ENCODE data around the gene C2orf74.
"Not testable (repeated sequence)": the region's sequence is repeated elsewhere in the genome, so short reads cannot be mapped to it uniquely, and the experiment has no call there.

C2orf74 gene

GRCh38 chr2:61134141-61134540, 27.8 kb upstream of the C2orf74 start:
- in situ Hi-C loops (cut with HindIII; ENCODE audit: low sequenced_read_pairs) = no loop called here
- TF ChIP-seq CTCF (IDR thresholded peaks at IDR 0.05; ENCODE audit: low read depth, low read length, missing control alignments) = no peak
- H3K4me3 ChIP-seq (ENCODE audit: low read depth, low read length) = no peak overlapping the region
- DNase-seq (ENCODE audit: low read depth) = peak; percentile 71

DNA sequence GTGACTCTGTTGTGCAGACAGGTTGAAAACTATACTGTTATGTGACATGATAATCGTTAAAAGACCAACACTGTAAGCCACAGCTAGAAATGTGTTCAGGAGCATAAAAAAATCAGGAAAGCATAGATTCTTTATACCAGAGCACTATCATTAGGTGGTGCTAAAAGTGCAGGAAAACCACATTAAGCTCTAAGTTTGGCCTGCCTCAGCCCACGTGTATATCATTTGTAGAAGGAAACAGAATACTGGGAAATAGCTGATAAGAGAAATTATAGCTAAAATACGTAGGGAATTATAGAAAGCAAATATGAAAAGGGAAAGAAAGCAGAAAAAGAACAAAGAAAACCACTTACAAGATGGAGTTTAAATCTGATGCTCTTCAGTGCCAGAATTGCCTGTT, 26.5 kb upstream of the C2orf74 start:
- in situ Hi-C loops (cut with HindIII; ENCODE audit: low sequenced_read_pairs) = no loop called here
- TF ChIP-seq CTCF (IDR thresholded peaks at IDR 0.05; ENCODE audit: low read depth, low read length, missing control alignments) = peak; percentile 29
- no peak overlapping the region for H3K4me3 ChIP-seq (ENCODE audit: low read depth, low read length)
- DNase-seq (ENCODE audit: low read depth) = peak; percentile 22

DNA sequence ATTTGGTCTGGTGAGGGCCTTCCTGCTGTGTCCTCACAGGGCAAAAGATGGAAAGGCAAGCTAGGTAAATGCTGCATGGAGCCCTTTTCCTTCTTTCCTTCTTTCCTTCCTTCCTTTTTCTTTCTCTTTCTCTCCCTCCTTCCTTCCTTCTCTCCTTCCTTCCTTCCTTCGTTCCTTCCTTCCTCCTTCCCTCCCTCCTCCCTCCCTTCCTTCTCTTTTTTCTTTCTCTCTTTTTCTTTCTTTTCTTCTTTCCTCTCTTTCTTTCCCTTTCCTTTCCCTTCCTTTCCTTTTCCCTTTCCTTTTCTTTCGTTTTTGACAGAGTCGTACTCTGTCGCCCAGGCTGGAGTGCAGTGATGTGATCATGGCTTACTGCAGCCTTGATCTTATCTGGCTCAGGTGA, 23.1 kb upstream of the C2orf74 start:
- no peak overlapping the region for H3K4me3 ChIP-seq (ENCODE audit: low read depth, low read length)

DNA sequence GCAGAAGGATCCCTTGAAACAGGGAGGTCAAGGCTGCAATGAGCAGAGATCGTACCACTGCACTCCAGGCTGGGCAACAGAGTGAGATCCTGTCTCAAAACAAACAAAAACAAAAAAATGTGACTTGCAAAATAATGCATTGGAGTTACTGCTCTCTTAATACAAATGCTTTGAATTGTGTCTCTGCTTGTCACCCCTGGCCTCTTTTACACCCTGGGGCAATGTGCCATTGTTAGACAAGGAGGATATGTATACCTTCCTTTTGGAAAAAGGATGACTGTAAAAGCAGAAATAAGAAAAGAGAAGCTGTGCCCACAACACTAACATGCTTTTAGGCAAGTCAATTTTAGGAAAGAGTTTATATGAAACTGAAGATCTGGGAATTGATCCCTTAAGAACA, 20.8 kb upstream of the C2orf74 start:
- H3K4me3 ChIP-seq (ENCODE audit: low read depth, low read length) = no peak overlapping the region
- in situ Hi-C loops (cut with HindIII; ENCODE audit: low sequenced_read_pairs) = no loop called here
- no peak for DNase-seq (ENCODE audit: low read depth)
- TF ChIP-seq CTCF (IDR thresholded peaks at IDR 0.05; ENCODE audit: low read depth, low read length, missing control alignments) = no peak

More for the DNA sequence above, 23.1 kb upstream of the C2orf74 start:
- in situ Hi-C loops (cut with HindIII; ENCODE audit: low sequenced_read_pairs) = no loop called here
- no peak for TF ChIP-seq CTCF (IDR thresholded peaks at IDR 0.05; ENCODE audit: low read depth, low read length, missing control alignments)
- DNase-seq (ENCODE audit: low read depth) = no peak

DNA sequence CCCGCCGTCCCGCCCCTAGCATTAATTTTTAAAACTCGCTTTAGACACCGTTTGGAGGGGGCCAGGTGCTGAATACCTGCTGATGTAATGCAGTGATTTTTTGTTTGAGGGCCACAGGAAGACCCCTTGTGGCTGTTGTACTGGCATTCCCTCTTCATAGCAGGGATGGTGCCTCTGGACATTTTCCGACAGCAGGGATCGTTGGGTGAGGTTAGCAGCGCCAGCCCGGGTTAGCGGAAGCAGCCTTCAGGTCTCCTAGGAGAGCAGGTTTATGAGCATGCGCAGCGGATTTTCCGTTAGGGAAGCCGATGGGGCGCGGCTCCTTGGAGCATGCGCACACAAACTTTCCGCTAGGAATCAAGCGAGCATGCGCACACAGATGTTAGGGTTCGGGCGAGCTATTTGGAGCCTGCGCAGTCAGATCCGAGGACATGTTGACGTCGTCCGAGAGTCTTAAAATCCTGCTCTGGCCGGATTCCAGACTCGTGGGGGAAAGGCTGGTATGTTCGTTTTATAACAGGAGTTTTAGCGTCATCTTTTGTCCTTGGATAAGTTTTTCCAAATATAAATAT, 17.2 kb upstream of the C2orf74 start:
- in situ Hi-C loops (cut with HindIII; ENCODE audit: low sequenced_read_pairs) = no loop called here
- peak overlapping the region; percentile 80 for H3K4me3 ChIP-seq (ENCODE audit: low read depth, low read length)
- TF ChIP-seq CTCF (IDR thresholded peaks at IDR 0.05; ENCODE audit: low read depth, low read length, missing control alignments) = no peak
- DNase-seq (ENCODE audit: low read depth) = peak; percentile 95

GRCh38 chr2:61145990-61146389, 16.0 kb upstream of the C2orf74 start:
- no peak for DNase-seq (ENCODE audit: low read depth)
- no peak overlapping the region for H3K4me3 ChIP-seq (ENCODE audit: low read depth, low read length)
- no peak for TF ChIP-seq CTCF (IDR thresholded peaks at IDR 0.05; ENCODE audit: low read depth, low read length, missing control alignments)
- in situ Hi-C loops (cut with HindIII; ENCODE audit: low sequenced_read_pairs) = no loop called here

DNA sequence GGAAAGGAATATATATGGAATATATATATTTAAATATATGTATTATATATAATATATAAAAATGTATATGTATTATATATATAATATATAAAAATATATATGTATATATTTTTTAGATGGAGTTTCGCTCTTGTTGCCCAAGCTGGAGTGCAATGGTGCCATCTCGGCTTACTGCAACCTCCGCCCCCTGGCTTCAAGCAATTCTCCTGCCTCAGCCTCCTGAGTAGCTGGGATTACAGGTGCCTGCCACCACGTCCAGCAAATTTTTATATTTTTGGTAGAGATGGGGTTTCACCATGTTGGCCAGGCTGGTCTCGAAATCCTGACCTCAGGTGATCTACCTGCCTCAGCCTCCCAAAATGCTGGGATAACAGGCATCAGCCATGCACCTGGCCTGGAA, 13.9 kb upstream of the C2orf74 start:
- DNase-seq (ENCODE audit: low read depth); H3K4me3 ChIP-seq (ENCODE audit: low read depth, low read length); in situ Hi-C loops (cut with HindIII; ENCODE audit: low sequenced_read_pairs): not testable (repeated sequence)
